GM18951 (cell line): Measurements from ENCODE around the gene SLC7A8.
"Not testable (repeated sequence)": the region's sequence is repeated elsewhere in the genome, so short reads cannot be mapped to it uniquely, and the experiment has no call there.

ENCODE experiments used
- POLR2A ChIP-seq: IDR thresholded peaks from 4 replicates; pipeline ENCODE4 v1.6.1; 2011; ENCODE audit warnings: mild to moderate bottlenecking; ENCODE audit not compliant: insufficient read length, insufficient read depth; ENCODE audit errors: extremely low read depth
- in situ Hi-C: fragments of 300-500 bp; cut with MboI; formaldehyde crosslinking; loops from one replicate; pipeline ENCODE4 v1.12.0; 2022; ENCODE audit warnings: low sequenced_read_pairs, mixed read lengths, inconsistent platforms; ENCODE audit not compliant: unreplicated experiment

SLC7A8 gene

GRCh38 chr14:23114669-23115038, 68.8 kb downstream of the SLC7A8 start:
- in situ Hi-C loops, result no loop called here
- no peak for TF ChIP-seq POLR2A

DNA sequence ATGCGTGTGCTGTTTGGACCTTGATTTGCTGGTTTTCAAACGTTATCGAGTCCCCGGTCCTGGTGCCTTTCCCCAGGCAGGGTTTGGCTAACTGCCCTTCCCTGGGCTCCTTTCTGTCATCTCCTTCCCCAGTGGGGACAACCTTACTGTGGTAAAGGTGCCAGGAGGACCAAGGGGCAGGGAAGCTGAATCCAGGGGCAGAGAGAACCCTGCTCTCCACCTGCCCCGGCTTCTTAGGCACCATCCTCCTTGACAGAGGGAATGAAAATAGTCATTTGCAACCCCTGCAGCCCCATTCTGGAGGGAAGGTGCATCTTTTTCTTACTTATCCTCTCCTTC, 69.4 kb downstream of the SLC7A8 start:
- in situ Hi-C loops, result no loop called here

DNA sequence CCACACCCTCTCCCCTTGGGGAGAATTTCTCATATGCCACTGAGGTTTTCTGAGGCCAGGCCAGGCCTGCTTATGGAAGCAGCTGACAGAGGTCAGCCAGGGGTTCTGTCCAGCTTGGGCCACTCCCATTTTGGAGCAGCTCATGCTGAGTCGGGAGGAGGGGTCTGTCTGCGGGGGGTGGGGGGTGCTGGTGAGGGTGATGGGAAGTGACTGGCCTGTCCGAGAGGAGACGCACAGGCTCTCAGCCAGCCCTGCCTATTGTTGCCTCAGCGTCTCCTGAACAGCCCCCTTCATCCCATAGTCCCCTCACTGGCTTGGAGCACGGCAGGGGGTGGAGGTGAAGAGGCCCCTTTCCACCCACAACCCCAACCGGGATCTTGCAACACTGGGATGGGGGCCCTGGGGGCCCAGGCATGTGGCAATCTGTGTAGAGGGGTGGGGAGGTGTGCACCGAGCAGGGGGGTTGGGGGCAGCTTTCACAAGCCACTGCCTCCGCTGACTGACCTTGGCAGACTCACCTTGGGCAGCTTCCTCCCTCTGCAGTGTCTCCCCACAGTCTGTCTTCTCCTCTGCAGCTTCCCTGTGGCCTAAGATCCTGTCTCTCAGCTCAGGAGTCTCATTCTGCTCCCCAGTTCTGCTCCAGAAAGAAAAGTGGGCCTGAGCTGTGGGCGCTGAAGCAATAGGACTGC, 69.9 kb downstream of the SLC7A8 start:
- TF ChIP-seq POLR2A, result no peak

More for the DNA sequence above, 69.4 kb downstream of the SLC7A8 start:
- TF ChIP-seq POLR2A, result no peak

GRCh38 chr14:23112359-23113178, 70.9 kb downstream of the SLC7A8 start:
- in situ Hi-C loops, result no loop called here
- no peak for TF ChIP-seq POLR2A

More for the DNA sequence above, 69.9 kb downstream of the SLC7A8 start:
- in situ Hi-C loops, result no loop called here

GRCh38 chr14:23110579-23111365, 72.7 kb downstream of the SLC7A8 start:
- in situ Hi-C loops, result no loop called here
- no peak for TF ChIP-seq POLR2A

DNA sequence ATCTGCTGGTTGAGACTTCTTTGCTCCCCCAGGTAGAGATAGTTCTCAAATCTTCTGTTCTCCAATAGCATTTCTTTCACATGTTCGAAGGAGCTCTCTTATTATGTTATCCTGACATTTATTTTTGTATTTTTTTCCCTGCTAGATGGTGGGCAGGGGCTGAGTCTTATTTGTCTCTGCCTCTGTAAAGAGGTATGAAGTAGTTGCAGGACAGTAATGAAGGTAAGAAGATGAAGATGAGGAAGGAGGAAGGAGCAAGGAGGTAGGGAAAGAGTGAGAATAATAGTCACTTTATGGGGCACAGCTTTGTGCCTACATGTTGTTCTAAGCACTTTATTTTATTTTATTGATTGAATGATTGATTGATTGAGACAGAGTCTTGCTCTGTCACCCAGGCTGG, 73.7 kb downstream of the SLC7A8 start:
- in situ Hi-C loops, result no loop called here

GRCh38 chr14:23108169-23108568, 75.3 kb downstream of the SLC7A8 start:
- in situ Hi-C loops, result not testable (repeated sequence)

More for the DNA sequence above, 73.7 kb downstream of the SLC7A8 start:
- no peak for TF ChIP-seq POLR2A

DNA sequence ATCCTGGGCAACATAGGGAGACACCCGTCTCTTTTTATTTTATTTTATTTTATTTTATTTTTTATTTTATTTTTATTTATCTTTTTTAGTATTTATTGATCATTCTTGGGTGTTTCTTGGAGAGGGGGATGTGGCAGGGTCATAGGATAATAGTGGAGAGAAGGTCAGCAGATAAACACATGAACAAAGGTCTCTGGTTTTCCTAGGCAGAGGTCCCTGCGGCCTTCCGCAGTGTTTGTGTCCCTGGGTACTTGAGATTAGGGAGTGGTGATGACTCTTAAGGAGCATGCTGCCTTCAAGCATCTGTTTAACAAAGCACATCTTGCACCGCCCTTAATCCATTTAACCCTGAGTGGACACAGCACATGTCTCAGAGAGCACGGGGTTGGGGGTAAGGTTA, 75.8 kb downstream of the SLC7A8 start:
- in situ Hi-C loops, result not testable (repeated sequence)

GRCh38 chr14:23106747-23107045, 76.8 kb downstream of the SLC7A8 start:
- TF ChIP-seq POLR2A, result no peak
- in situ Hi-C loops, result no loop called here

DNA sequence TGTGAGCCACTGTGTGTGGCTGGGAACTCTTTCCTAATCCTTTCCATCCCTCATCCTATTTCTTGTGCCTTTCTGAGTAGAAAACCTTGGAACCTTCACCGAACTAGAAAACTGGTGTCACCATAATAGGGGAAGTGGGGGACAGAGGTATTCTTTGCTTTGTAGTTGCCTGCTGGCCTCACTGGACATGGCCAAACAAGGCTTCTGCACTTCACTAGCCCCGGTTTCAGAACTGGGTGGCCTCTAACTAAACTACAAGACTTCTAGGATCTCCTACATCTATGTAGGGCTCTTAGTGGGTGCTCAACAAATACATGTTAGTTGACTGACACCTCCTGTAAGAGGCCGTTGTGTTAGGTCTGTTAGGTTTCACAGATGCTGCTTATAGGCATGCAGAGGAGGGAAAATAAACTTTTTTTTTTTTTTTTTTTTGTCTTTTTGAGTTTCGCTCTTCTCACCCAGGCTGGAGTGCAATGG, 78.1 kb downstream of the SLC7A8 start:
- TF ChIP-seq POLR2A, result no peak
- in situ Hi-C loops, result no loop called here

DNA sequence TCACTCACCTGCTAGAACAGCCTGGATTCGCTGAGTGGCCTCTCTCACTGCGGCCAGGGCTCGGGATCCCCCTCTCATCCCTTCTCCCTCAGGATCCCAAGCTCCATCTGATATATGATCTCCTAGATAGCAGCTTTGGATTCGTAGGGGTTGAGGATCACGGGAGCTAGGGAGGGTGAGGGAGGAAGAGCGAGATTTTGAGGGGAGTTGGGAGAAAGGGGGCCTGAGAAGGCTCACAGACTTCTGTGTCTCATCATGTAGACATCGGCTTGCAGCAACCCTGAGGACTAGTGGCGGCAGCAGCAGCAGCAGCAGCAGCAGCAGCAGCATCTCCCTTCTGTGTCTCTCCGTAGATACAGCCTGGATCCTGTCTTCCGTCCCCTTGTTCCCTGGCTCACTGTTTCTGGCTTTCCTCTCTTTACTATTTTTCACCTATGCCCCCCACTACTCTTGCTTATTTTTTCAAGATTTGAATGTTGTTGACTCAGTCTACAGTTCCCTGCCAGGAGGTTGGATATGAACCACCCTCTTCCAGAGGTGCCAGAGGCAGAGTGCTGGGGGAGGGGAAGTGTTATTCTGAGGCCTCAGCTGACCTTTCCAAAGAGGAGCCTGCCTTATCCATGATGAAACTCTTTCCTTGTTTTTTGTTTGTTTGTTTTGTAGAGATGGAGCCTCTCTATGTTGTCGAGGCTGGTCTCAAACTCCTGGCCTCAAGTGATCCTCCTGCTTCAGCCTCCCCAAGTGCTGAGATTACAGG, 78.7 kb downstream of the SLC7A8 start, which contains the start of gene CIROP:
Gene CIROP (minus strand): TSS at position 399 of the 757 bp plus-strand sequence. CDS start 69 bp downstream, at position 330.
- in situ Hi-C loops, result no loop called here
- no peak for TF ChIP-seq POLR2A

DNA sequence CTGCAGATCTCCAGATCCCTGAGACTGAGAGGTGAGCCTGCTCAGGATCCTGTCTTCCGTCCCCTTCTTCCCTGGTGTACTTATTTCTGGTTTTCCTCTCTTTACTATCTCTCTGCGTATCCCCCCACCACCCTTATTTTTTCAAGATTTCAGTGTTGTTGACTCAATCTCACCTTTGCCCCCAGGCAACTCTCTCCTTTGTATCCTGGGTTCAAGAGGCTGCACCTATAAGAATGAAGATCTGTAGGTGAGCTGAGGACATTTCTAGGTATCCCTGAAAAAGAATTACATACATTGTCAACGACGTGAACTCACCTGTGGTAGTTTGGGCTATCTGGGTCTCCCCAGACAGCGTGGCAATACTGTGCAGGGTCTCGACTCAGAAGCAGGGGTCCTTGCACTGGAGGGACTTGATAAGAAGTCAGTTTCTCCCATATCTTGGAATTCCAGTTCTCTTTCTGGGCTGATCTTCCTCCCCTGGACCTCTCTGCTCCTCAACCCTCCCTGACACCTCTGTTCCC, 79.3 kb downstream of the SLC7A8 start:
- in situ Hi-C loops, result no loop called here
- TF ChIP-seq POLR2A, result no peak

GRCh38 chr14:23103581-23103980, 79.9 kb downstream of the SLC7A8 start:
- in situ Hi-C loops, result no loop called here
- no peak for TF ChIP-seq POLR2A
